GM19467 (cell line): ENCODE results near the gene C22orf23.

Experiments
- ATAC-seq: cut with Tn5 transposase; IDR thresholded peaks from one replicate; pipeline ENCODE4 v1.9.1; 2021; ENCODE audit warnings: mild to moderate bottlenecking, moderate library complexity; ENCODE audit not compliant: unreplicated experiment

The C22orf23 gene

GRCh38 chr22:37905534-37906363, 47.7 kb downstream of the C22orf23 start, which contains the start of gene MICALL1:
MICALL1 (plus strand) TSS chr22:37906297; CDS start chr22:37906423, 126 bp downstream.
- ATAC-seq, result peak; percentile 76

- no peak for ATAC-seq
Measured at GRCh38 chr22:37904572-37905533, 48.5 kb downstream of the C22orf23 start.

- no peak for ATAC-seq
Measured at GRCh38 chr22:37898441-37899181, 54.8 kb downstream of the C22orf23 start.

- no peak for ATAC-seq
Measured at GRCh38 chr22:37897807-37898206, 55.6 kb downstream of the C22orf23 start.

GRCh38 chr22:37896939-37897338, 56.5 kb downstream of the C22orf23 start:
- ATAC-seq, result no peak

- ATAC-seq, result peak; percentile 70
Measured at GRCh38 chr22:37896181-37896592, 57.2 kb downstream of the C22orf23 start.

GRCh38 chr22:37894939-37895670, 58.3 kb downstream of the C22orf23 start:
- ATAC-seq, result no peak

GRCh38 chr22:37893583-37893983, 59.8 kb downstream of the C22orf23 start:
- no peak for ATAC-seq
